Esophagus squamous epithelium (tissue), 5 donors: ENCODE data around the gene ADAD1. TPM values are rescaled to one million over a fixed set of nuclear protein-coding genes. Genes with fewer than 3 reads are reported as not detected.

Source experiments
- DNase-seq: peaks from one replicate; lab custom pipeline; 2025; lab: John Stamatoyannopoulos, UW
- H3K27ac ChIP-seq, 4 donors: fragments of 200-600 bp; sonication (generic); one replicate each; pipeline ENCODE4 v1.5.1; 2016 to 2019; ENCODE audit warnings: mild to moderate bottlenecking in 1 of 4
- H3K27me3 ChIP-seq, 4 donors: fragments of 200-600 bp; sonication (generic); 1 replicate in 3 of 4; 2 replicates in 1 of 4; pipeline versions ENCODE4 v1.5.1 to v1.6.0; 2017 to 2021; ENCODE audit warnings: antibody characterized with exemption in 1 of 4
- H3K36me3 ChIP-seq, 3 donors: fragments of 200-600 bp; sonication (generic); one replicate each; pipeline ENCODE4 v1.5.1; 2016 to 2019
- H3K4me1 ChIP-seq, 3 donors: fragments of 200-600 bp; sonication (generic); one replicate each; pipeline ENCODE4 v1.5.1; 2017 to 2019
- H3K4me3 ChIP-seq, 4 donors: fragments of 200-600 bp; sonication (generic); 1 replicate in 3 of 4; 2 replicates in 1 of 4; pipeline ENCODE4 v1.5.1; 2016 to 2019; ENCODE audit warnings: mild to moderate bottlenecking in 2 of 4, moderate library complexity in 1 of 4
- H3K9me3 ChIP-seq, 3 donors: fragments of 200-600 bp; sonication (generic); one replicate each; pipeline ENCODE4 v1.5.1; 2016 to 2019
- POLR2A ChIP-seq, 4 donors: fragments of 450-650 bp; IDR thresholded peaks; one replicate each; pipeline ENCODE4 v1.6.1; 2017; ENCODE audit warnings: antibody characterized with exemption in 4 of 4, mild to moderate bottlenecking in 4 of 4, moderate library complexity in 3 of 4
- WGBS, 2 donors: methylation state at CpG; one replicate each; pipeline ENCODE4 v1.1.5; 2018; 5-methylcytosine and 5-hydroxymethylcytosine counted together
- intact Hi-C: fragments of 100-400 bp; cut with DNase I; formaldehyde crosslinking; loops from one replicate; pipeline ENCODE4 v1.15.0; 2022
- total RNA-seq, 4 donors: library from RNA; depleted of rRNA; stranded (reverse); fragments of >200 nt; gene quantifications; one replicate each; pipeline ENCODE4 v1.1.0, GENCODE V29; 2016
- TF ChIP-seq, protein P1 (sequence below), 6 experiments: fragments of 450-650 bp in 4 of 6; fragments of 200-600 bp in 2 of 6; sonication (generic) in 2 of 6; IDR thresholded peaks; one replicate each; pipeline ENCODE4 v1.5.1; 2016 to 2019; ENCODE audit warnings: antibody characterized with exemption in 6 of 6, mild to moderate bottlenecking in 4 of 6, moderate library complexity in 4 of 6
- donor health status: DM: yes; HTN: yes; CAD: no.

ADAD1 gene
- total RNA-seq = not detected

- WGBS, 2 donors = 70 to 80% methylated on average over 6 to 7 of the region's 7 CpGs
Measured at GRCh38 chr4:122378711-122379110, at the start of gene ADAD1. Gene ADAD1, plus strand, starts transcription at chr4:122379011. Its CDS starts 1,059 bp downstream, at chr4:122380070.

DNA sequence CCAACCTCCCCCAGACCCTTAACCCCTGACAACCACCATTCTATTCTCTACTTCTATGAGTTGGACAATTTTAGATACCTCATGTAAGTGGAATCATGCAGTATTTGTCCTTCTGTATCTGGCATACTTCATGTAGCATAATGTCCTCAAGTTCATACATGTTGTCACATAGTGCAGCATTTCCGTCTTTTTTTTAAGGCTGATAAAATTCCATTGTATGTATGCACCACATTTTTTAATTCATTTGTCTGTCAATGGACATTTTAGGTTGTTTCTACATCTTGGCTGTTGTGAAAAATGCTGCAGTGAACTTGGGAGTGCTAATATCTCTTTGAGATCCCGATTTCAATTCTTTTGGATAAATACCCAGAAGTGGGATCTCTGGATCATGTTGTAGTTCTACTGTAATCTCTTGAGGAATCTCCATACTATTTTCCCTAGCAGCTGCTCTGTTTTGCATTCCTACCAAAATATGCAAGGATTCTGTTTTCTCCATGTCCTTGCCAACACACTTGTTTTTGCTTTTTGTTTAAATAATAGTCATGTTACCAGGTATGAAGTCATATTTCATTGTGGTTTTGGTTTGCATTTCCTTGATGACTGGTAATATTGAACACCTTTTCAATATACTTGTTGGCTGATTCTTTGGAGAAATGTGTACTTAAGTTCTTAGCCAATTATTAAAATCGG is 48.8 kb upstream of the ADAD1 start:
- H3K36me3 ChIP-seq = peaks cover 0 to 91% (median 3%) of the 10 kb centered on the region in 3 donors
- no peak for DNase-seq
- intact Hi-C loops = no loop called here

More at GRCh38 chr4:122378711-122379110, at the start of gene ADAD1:
- Histone ChIP-seq H3K9me3 (peaks cover 0 to 4% (median 0%) of the 10 kb centered on the region in 3 donors), H3K36me3 (no peaks in the 10 kb centered on the region), H3K27me3 (no peaks in the 10 kb centered on the region), H3K4me3 (no peak within 1 kb of the TSS), H3K27ac (no peak within 1 kb of the TSS), H3K4me1 (no peaks in the 10 kb centered on the region)
- intact Hi-C loops = no loop called here
- DNase-seq = no peak
- TF ChIP-seq POLR2A (IDR thresholded peaks at IDR 0.05) = no peak
- TF ChIP-seq, protein P1, sequence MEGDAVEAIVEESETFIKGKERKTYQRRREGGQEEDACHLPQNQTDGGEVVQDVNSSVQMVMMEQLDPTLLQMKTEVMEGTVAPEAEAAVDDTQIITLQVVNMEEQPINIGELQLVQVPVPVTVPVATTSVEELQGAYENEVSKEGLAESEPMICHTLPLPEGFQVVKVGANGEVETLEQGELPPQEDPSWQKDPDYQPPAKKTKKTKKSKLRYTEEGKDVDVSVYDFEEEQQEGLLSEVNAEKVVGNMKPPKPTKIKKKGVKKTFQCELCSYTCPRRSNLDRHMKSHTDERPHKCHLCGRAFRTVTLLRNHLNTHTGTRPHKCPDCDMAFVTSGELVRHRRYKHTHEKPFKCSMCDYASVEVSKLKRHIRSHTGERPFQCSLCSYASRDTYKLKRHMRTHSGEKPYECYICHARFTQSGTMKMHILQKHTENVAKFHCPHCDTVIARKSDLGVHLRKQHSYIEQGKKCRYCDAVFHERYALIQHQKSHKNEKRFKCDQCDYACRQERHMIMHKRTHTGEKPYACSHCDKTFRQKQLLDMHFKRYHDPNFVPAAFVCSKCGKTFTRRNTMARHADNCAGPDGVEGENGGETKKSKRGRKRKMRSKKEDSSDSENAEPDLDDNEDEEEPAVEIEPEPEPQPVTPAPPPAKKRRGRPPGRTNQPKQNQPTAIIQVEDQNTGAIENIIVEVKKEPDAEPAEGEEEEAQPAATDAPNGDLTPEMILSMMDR (IDR thresholded peaks at IDR 0.05) = no peak

DNA sequence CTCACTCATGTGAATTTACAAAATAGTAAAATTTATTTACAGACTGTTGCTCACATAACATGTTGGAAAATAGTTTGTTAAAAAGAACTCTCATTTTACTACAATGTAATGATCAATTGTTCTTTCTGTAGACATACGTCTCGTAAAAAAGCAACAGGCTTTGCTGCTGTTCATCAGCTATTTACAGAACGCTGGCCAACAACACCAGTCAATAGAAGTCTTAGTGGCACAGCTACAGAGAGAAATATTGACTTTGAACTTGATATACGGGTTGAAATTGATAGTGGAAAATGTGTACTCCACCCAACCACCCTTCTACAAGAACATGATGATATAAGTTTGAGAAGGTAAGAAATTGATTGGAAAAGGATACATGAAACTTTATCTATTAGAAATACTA is 47.6 kb upstream of the ADAD1 start:
- no peaks in the 10 kb centered on the region for H3K9me3 ChIP-seq
- no peak for DNase-seq
- intact Hi-C loops = no loop called here
- no peak for TF ChIP-seq POLR2A (IDR thresholded peaks at IDR 0.05)
- TF ChIP-seq, protein P1 (IDR thresholded peaks at IDR 0.05) = no peak
- no peak overlapping the region for H3K4me3 ChIP-seq
- WGBS, 2 donors = 88 to 89% methylated on average over 4 of the region's 4 CpGs
- H3K27ac ChIP-seq = no peak overlapping the region
- no peaks in the 10 kb centered on the region for H3K4me1 ChIP-seq
- no peaks in the 10 kb centered on the region for H3K27me3 ChIP-seq
- peaks cover 0 to 91% (median 7%) of the 10 kb centered on the region in 3 donors for H3K36me3 ChIP-seq

More for the DNA sequence above, 48.8 kb upstream of the ADAD1 start:
- Histone ChIP-seq H3K4me1 (no peaks in the 10 kb centered on the region), H3K27ac (no peak overlapping the region), H3K4me3 (no peak overlapping the region), H3K27me3 (no peaks in the 10 kb centered on the region), H3K9me3 (no peaks in the 10 kb centered on the region)
- WGBS, 2 donors = 62 to 87% methylated on average over 3 of the region's 3 CpGs
- TF ChIP-seq, protein P1 (IDR thresholded peaks at IDR 0.05) = no peak
- no peak for TF ChIP-seq POLR2A (IDR thresholded peaks at IDR 0.05)

GRCh38 chr4:122334828-122335227 is 44.0 kb upstream of the ADAD1 start:
- peaks cover 0 to 92% (median 7%) of the 10 kb centered on the region in 3 donors for H3K36me3 ChIP-seq

GRCh38 chr4:122341886-122342285 is 36.9 kb upstream of the ADAD1 start:
- H3K27me3 ChIP-seq = no peaks in the 10 kb centered on the region
- H3K4me3 ChIP-seq = no peak overlapping the region
- DNase-seq = no peak
- TF ChIP-seq, protein P1 (IDR thresholded peaks at IDR 0.05) = no peak
- no peak for TF ChIP-seq POLR2A (IDR thresholded peaks at IDR 0.05)
- no peak overlapping the region for H3K27ac ChIP-seq
- intact Hi-C loops = no loop called here
- no peaks in the 10 kb centered on the region for H3K4me1 ChIP-seq
- 87 to 94% methylated on average over 1 of the region's 1 CpG for WGBS, 2 donors
- H3K36me3 ChIP-seq = peaks cover 0 to 91% (median 0%) of the 10 kb centered on the region in 3 donors
- no peaks in the 10 kb centered on the region for H3K9me3 ChIP-seq

More at GRCh38 chr4:122334828-122335227, 44.0 kb upstream of the ADAD1 start:
- H3K27me3 ChIP-seq = no peaks in the 10 kb centered on the region
- no peak for TF ChIP-seq POLR2A (IDR thresholded peaks at IDR 0.05)
- TF ChIP-seq, protein P1 (IDR thresholded peaks at IDR 0.05) = no peak
- H3K4me3 ChIP-seq = no peak overlapping the region
- intact Hi-C loops = no loop called here
- DNase-seq = no peak
- H3K4me1 ChIP-seq = no peaks in the 10 kb centered on the region
- no peaks in the 10 kb centered on the region for H3K9me3 ChIP-seq
- no peak overlapping the region for H3K27ac ChIP-seq
